Measurements from ENCODE around the gene CROCC2. TPM values are rescaled to one million over a fixed set of nuclear protein-coding genes. Genes with fewer than 3 reads are reported as not detected.
A peak's percentile ranks its signal among the peaks of the same experiment; 100 is the strongest.

Gene CROCC2
- total RNA-seq, 4 donors from 2014 or later, result 0.06 to 0.12 TPM; not detected in 2

GRCh38 chr2:240933966-240934700, 28.0 kb downstream of the CROCC2 start:
- DNase-seq (ENCODE audit: low spot score) (peak; percentile 5), ATAC-seq (ENCODE audit: low FRiP score) (no peak)
- no peak for TF ChIP-seq CTCF (IDR thresholded peaks at IDR 0.05)

DNA sequence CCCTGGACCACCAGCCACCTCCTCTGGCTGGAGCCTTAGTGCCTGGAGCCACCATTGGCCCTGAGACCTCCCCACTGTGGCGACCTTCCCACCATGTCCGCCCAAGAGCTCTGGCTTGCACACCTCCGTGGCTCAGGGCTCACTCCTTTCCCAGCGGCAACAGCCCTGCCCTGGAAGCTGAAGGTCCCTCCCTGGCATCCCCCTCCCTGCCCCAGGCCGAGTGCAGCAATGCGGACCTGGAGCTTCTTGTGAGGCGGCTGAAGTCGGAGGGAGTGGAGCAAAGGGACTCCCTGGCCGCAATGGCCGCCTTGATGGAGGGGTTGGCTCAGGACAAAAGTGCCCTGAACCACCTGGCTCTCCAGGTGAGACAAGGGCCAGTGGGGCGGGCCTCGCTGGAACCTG, 28.6 kb downstream of the CROCC2 start:
- TF ChIP-seq CTCF (IDR thresholded peaks at IDR 0.05), result no peak
- ATAC-seq (ENCODE audit: low FRiP score) (no peak), DNase-seq (ENCODE audit: low spot score) (peak; percentile 18)

GRCh38 chr2:240935103-240935876, 29.2 kb downstream of the CROCC2 start:
- DNase-seq (ENCODE audit: low spot score) (peak; percentile 4), ATAC-seq (ENCODE audit: low FRiP score) (no peak)
- no peak for TF ChIP-seq CTCF (IDR thresholded peaks at IDR 0.05)

- no peak for ATAC-seq (ENCODE audit: low FRiP score)
- no peak for DNase-seq (ENCODE audit: low spot score)
- no peak for TF ChIP-seq CTCF (IDR thresholded peaks at IDR 0.05)
Observed at GRCh38 chr2:240936106-240936505, 30.0 kb downstream of the CROCC2 start.

DNA sequence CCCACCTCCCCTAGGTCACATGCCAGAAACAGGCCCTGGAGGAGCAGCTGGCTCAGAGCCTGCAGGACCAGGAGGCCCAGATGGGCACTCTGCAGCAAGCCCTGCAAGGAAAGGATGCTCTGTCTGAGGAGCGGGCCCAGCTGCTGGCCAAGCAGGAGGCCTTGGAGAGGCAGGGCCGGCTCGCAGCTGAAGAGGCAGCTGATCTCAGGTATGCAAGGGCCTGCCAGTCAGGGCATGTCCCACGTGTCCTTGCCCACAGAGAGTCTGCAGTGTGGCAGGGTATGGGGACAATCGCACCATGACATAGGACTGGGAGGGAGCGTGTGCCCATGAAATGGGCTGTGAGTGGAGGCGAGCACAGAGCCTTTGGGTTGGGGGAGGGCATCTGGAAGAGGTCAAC, 39.9 kb downstream of the CROCC2 start:
- no peak for TF ChIP-seq CTCF (IDR thresholded peaks at IDR 0.05)
- DNase-seq (ENCODE audit: low spot score) (peak; percentile 14), ATAC-seq (ENCODE audit: low FRiP score) (no peak)

GRCh38 chr2:240946654-240947053, 40.5 kb downstream of the CROCC2 start:
- ATAC-seq (ENCODE audit: low FRiP score), result no peak
- DNase-seq (ENCODE audit: low spot score), result peak; percentile 16
- TF ChIP-seq CTCF (IDR thresholded peaks at IDR 0.05), result no peak

Measured in omental fat pad (tissue), 4 donors.